SK-N-MC (cell line): ENCODE measurements around the gene LRRC4C.

Experiments used
- DNase-seq: peaks from one replicate; pipeline ENCODE4 v3.0.0-alpha.2; 2011; ENCODE audit warnings: low read depth, low spot score
- H3K27ac ChIP-seq: fragments of 200-600 bp; sonication (generic); 2 replicates; pipeline ENCODE4 v1.5.1; 2016; ENCODE audit warnings: mixed run types
- H3K36me3 ChIP-seq: fragments of 200-600 bp; sonication (generic); 2 replicates; pipeline ENCODE4 v1.6.1; 2017; ENCODE audit warnings: antibody characterized with exemption, low read length, mixed read lengths; ENCODE audit not compliant: insufficient read depth
- H3K4me3 ChIP-seq: fragments of 200-600 bp; sonication (generic); 2 replicates; pipeline ENCODE4 v1.5.1; 2016
- H3K9ac ChIP-seq: fragments of 200-600 bp; sonication (generic); 2 replicates; pipeline ENCODE4 v1.8.0; 2017; ENCODE audit warnings: mixed run types, mixed read lengths; ENCODE audit not compliant: insufficient read length
- H3K9me3 ChIP-seq: fragments of 200-600 bp; sonication (generic); 2 replicates; pipeline ENCODE4 v1.6.1; 2017; ENCODE audit warnings: low read depth, mild to moderate bottlenecking, antibody characterized with exemption, low read length, moderate library complexity, mixed read lengths
- EZH2 ChIP-seq: fragments of 200-600 bp; sonication (generic); IDR thresholded peaks from one replicate; pipeline ENCODE4 v1.6.1; 2017; ENCODE audit warnings: antibody characterized with exemption
- FOXP2 ChIP-seq: optimal IDR thresholded peaks from 2 replicates; pipeline ENCODE3; 2011; ENCODE audit warnings: mild to moderate bottlenecking, moderate library complexity; ENCODE audit not compliant: insufficient read depth; ENCODE audit errors: extremely low read length, control extremely low read depth
- POLR2AphosphoS5 ChIP-seq: IDR thresholded peaks from 2 replicates; pipeline ENCODE4 v1.6.1; 2012; ENCODE audit warnings: mild to moderate bottlenecking, low read depth, low read length, borderline replicate concordance

Gene LRRC4C

GRCh38 chr11:40432358-40432757 is 1027.1 kb downstream of the LRRC4C start:
- no peak overlapping the region for H3K27ac ChIP-seq
- TF ChIP-seq EZH2 (no peak), POLR2AphosphoS5 (no peak), FOXP2 (no peak)
- no peaks in the 10 kb centered on the region for H3K36me3 ChIP-seq
- DNase-seq, result no peak
- no peak overlapping the region for H3K4me3 ChIP-seq
- H3K9ac ChIP-seq, result no peak overlapping the region
- no peaks in the 10 kb centered on the region for H3K9me3 ChIP-seq

GRCh38 chr11:40425168-40425567 is 1034.3 kb downstream of the LRRC4C start:
- H3K4me3 ChIP-seq, result no peak overlapping the region
- H3K27ac ChIP-seq, result no peak overlapping the region
- TF ChIP-seq EZH2 (no peak), POLR2AphosphoS5 (no peak), FOXP2 (no peak)
- no peak overlapping the region for H3K9ac ChIP-seq
- H3K9me3 ChIP-seq, result no peaks in the 10 kb centered on the region
- no peak for DNase-seq
- H3K36me3 ChIP-seq, result no peaks in the 10 kb centered on the region

- no peak for DNase-seq
- Histone ChIP-seq H3K27ac (no peak overlapping the region), H3K4me3 (no peak overlapping the region), H3K9me3 (no peaks in the 10 kb centered on the region), H3K36me3 (no peaks in the 10 kb centered on the region), H3K9ac (no peak overlapping the region)
- TF ChIP-seq EZH2 (no peak), FOXP2 (no peak), POLR2AphosphoS5 (no peak)
Observed at GRCh38 chr11:40421208-40421981, 1038.1 kb downstream of the LRRC4C start.

GRCh38 chr11:40417627-40418026 is 1041.8 kb downstream of the LRRC4C start:
- no peak overlapping the region for H3K9ac ChIP-seq
- H3K9me3 ChIP-seq, result no peaks in the 10 kb centered on the region
- no peak overlapping the region for H3K4me3 ChIP-seq
- H3K27ac ChIP-seq, result no peak overlapping the region
- TF ChIP-seq FOXP2 (no peak), POLR2AphosphoS5 (no peak)
- DNase-seq, result no peak
- no peaks in the 10 kb centered on the region for H3K36me3 ChIP-seq

GRCh38 chr11:40407355-40407754 is 1052.1 kb downstream of the LRRC4C start:
- Histone ChIP-seq H3K36me3 (no peaks in the 10 kb centered on the region), H3K9me3 (no peaks in the 10 kb centered on the region), H3K4me3 (no peak overlapping the region), H3K27ac (no peak overlapping the region), H3K9ac (no peak overlapping the region)
- TF ChIP-seq FOXP2 (no peak), EZH2 (no peak), POLR2AphosphoS5 (no peak)
- DNase-seq, result no peak

- H3K4me3 ChIP-seq, result no peak overlapping the region
- H3K36me3 ChIP-seq, result no peaks in the 10 kb centered on the region
- no peak for TF ChIP-seq EZH2
- no peak for TF ChIP-seq FOXP2
- TF ChIP-seq POLR2AphosphoS5, result no peak
- DNase-seq, result no peak
- H3K9me3 ChIP-seq, result no peaks in the 10 kb centered on the region
- no peak overlapping the region for H3K27ac ChIP-seq
- H3K9ac ChIP-seq, result no peak overlapping the region
Observed at GRCh38 chr11:40405614-40406013, 1053.8 kb downstream of the LRRC4C start.

- Histone ChIP-seq H3K9me3 (no peaks in the 10 kb centered on the region), H3K27ac (no peak overlapping the region), H3K9ac (no peak overlapping the region), H3K36me3 (no peaks in the 10 kb centered on the region), H3K4me3 (no peak overlapping the region)
- no peak for DNase-seq
- TF ChIP-seq POLR2AphosphoS5, result no peak
- TF ChIP-seq FOXP2, result no peak
- TF ChIP-seq EZH2, result no peak
Observed at GRCh38 chr11:40403321-40403720, 1056.1 kb downstream of the LRRC4C start.

GRCh38 chr11:40401132-40401853 is 1058.2 kb downstream of the LRRC4C start:
- Histone ChIP-seq H3K9ac (no peak overlapping the region), H3K36me3 (no peaks in the 10 kb centered on the region), H3K27ac (no peak overlapping the region), H3K4me3 (no peak overlapping the region), H3K9me3 (no peaks in the 10 kb centered on the region)
- no peak for TF ChIP-seq EZH2
- no peak for DNase-seq

- Histone ChIP-seq H3K36me3 (no peaks in the 10 kb centered on the region), H3K27ac (peak overlapping the region; percentile 67; the same call in 1 of the 2 replicates), H3K4me3 (peak overlapping the region; percentile 50), H3K9ac (peak overlapping the region; percentile 32), H3K9me3 (no peaks in the 10 kb centered on the region)
- DNase-seq, result no peak
- TF ChIP-seq POLR2AphosphoS5 (no peak), EZH2 (no peak), FOXP2 (no peak)
Observed at GRCh38 chr11:40397141-40397540, 1062.3 kb downstream of the LRRC4C start.
